GM23338 (cell line): ENCODE data around the gene SLC15A1. TPM values are rescaled to one million over a fixed set of nuclear protein-coding genes. Genes with fewer than 3 reads are reported as not detected.

Source experiments
- ATAC-seq: fragments of 200-7000 bp; cut with Tn5 transposase; 3 replicates; pipeline ENCODE4 v1.9.1; 2020
- DNase-seq: peaks from one replicate; pipeline ENCODE4 v3.0.0-alpha.2; 2015; ENCODE audit warnings: low spot score
- H2AFZ ChIP-seq: fragments of 200-600 bp; sonication (generic); 2 replicates; pipeline ENCODE4 v1.8.0; 2016; ENCODE audit warnings: antibody characterized with exemption, mild to moderate bottlenecking, moderate library complexity
- H3F3A ChIP-seq: fragments of 200-600 bp; sonication (generic); replicated peaks from 2 replicates; pipeline ENCODE4 v1.8.0; 2017; ENCODE audit warnings: antibody characterized with exemption, mixed run types, low read depth
- H3K27ac ChIP-seq: fragments of 200-600 bp; sonication (generic); 2 replicates; pipeline ENCODE4 v1.6.1; 2016; ENCODE audit warnings: low read depth
- H3K27me3 ChIP-seq: fragments of 200-600 bp; sonication (generic); 2 replicates; pipeline ENCODE4 v1.8.0; 2016; ENCODE audit warnings: mild to moderate bottlenecking, mixed run types, moderate library complexity; ENCODE audit not compliant: insufficient read depth
- H3K36me3 ChIP-seq: fragments of 200-600 bp; sonication (generic); 2 replicates; pipeline ENCODE4 v1.8.0; 2016; ENCODE audit warnings: mild to moderate bottlenecking; ENCODE audit not compliant: insufficient read depth
- H3K4me1 ChIP-seq: fragments of 200-600 bp; sonication (generic); 2 replicates; pipeline ENCODE4 v1.8.0; 2016; ENCODE audit warnings: mild to moderate bottlenecking, moderate library complexity; ENCODE audit not compliant: insufficient read depth
- H3K4me2 ChIP-seq: fragments of 200-600 bp; sonication (generic); 2 replicates; pipeline ENCODE4 v1.7.1; 2017; ENCODE audit warnings: mixed run types
- H3K4me3 ChIP-seq: fragments of 200-600 bp; sonication (generic); 2 replicates; pipeline ENCODE4 v1.6.1; 2016; ENCODE audit warnings: mixed run types
- H3K79me2 ChIP-seq: fragments of 200-600 bp; sonication (generic); replicated peaks from 2 replicates; pipeline ENCODE4 v1.8.0; 2017; ENCODE audit warnings: mild to moderate bottlenecking; ENCODE audit not compliant: insufficient read depth
- H3K9me2 ChIP-seq: fragments of 200-600 bp; sonication (generic); 2 replicates; pipeline ENCODE4 v1.8.0; 2017; ENCODE audit not compliant: insufficient read depth
- H4K20me1 ChIP-seq: fragments of 200-600 bp; sonication (generic); replicated peaks from 2 replicates; pipeline ENCODE4 v1.8.0; 2017; ENCODE audit warnings: mild to moderate bottlenecking; ENCODE audit not compliant: insufficient read depth
- H3K27ac Mint-ChIP-seq: 2 replicates; pipeline ENCODE4 v1.8.0; 2020; ENCODE audit warnings: inconsistent platforms, mild to moderate bottlenecking, moderate library complexity, mixed read lengths
- H3K27me3 Mint-ChIP-seq: 3 replicates; pipeline ENCODE4 v1.8.0; 2022; ENCODE audit warnings: low read depth, mild to moderate bottlenecking, moderate library complexity, mixed read lengths, inconsistent platforms; ENCODE audit not compliant: insufficient read depth, poor library complexity
- H3K36me3 Mint-ChIP-seq: 3 replicates; pipeline ENCODE4 v1.8.0; 2021; ENCODE audit warnings: low read depth, mild to moderate bottlenecking, inconsistent platforms, moderate library complexity, mixed read lengths
- H3K4me1 Mint-ChIP-seq: 3 replicates; pipeline ENCODE4 v1.8.0; 2020; ENCODE audit warnings: mild to moderate bottlenecking, inconsistent platforms, mixed read lengths
- H3K4me3 Mint-ChIP-seq: 3 replicates; pipeline ENCODE4 v1.8.0; 2021; ENCODE audit warnings: moderate library complexity, mild to moderate bottlenecking, inconsistent platforms, mixed read lengths
- H3K9me3 Mint-ChIP-seq: 3 replicates; pipeline ENCODE4 v1.8.0; 2020; ENCODE audit warnings: moderate library complexity, mild to moderate bottlenecking, inconsistent platforms, mixed read lengths
- CREB1 ChIP-seq: fragments of 250-450 bp; sonication (Bioruptor Pico); IDR thresholded peaks from 2 replicates; pipeline ENCODE4 v1.5.0; 2020; ENCODE audit warnings: low read depth, mild to moderate bottlenecking, moderate library complexity
- EZH2 ChIP-seq: fragments of 200-600 bp; sonication (generic); IDR thresholded peaks from one replicate; pipeline ENCODE4 v1.8.0; 2017; ENCODE audit warnings: antibody characterized with exemption, mild to moderate bottlenecking, low read depth; ENCODE audit not compliant: unreplicated experiment
- EZH2phosphoT487 ChIP-seq: fragments of 200-600 bp; sonication (generic); IDR thresholded peaks from one replicate; pipeline ENCODE4 v1.8.1; 2018; ENCODE audit warnings: antibody characterized with exemption; ENCODE audit not compliant: unreplicated experiment
- JUNB ChIP-seq: IDR thresholded peaks from one replicate; pipeline ENCODE4 v1.6.1; 2016; ENCODE audit warnings: antibody characterized with exemption; ENCODE audit not compliant: unreplicated experiment
- NANOG ChIP-seq: IDR thresholded peaks from 2 replicates; pipeline ENCODE4 v1.6.1; 2016; ENCODE audit warnings: antibody characterized with exemption, borderline replicate concordance
- STAT1 ChIP-seq: IDR thresholded peaks from one replicate; pipeline ENCODE4 v1.6.1; 2016; ENCODE audit warnings: antibody characterized with exemption; ENCODE audit not compliant: unreplicated experiment
- ZNF114 ChIP-seq: fragments of 250-450 bp; sonication (Bioruptor Pico); IDR thresholded peaks from 2 replicates; pipeline ENCODE4 v1.5.0; 2020; ENCODE audit warnings: mild to moderate bottlenecking, moderate library complexity
- ZNF331 ChIP-seq: fragments of 250-450 bp; sonication (Bioruptor Pico); IDR thresholded peaks from 2 replicates; pipeline ENCODE4 v1.5.0; 2020; ENCODE audit warnings: low read depth, mild to moderate bottlenecking, moderate library complexity
- polyA plus RNA-seq: library from polyadenylated mRNA; unstranded; fragments of >200 nt; fragmentation: Nextera tagmentation; extraction: Ambion mirVana; gene quantifications from 2 replicates; pipeline ENCODE4 v1.2.1, GENCODE V29; 2016
- total RNA-seq: library from RNA; depleted of rRNA; stranded (reverse); fragments of >200 nt; shearing (Covaris generic); gene quantifications from 2 replicates; pipeline ENCODE4 v1.2.3, GENCODE V29; 2014
- TF ChIP-seq, protein P1 (sequence below): fragments of 250-450 bp; sonication (Bioruptor Pico); IDR thresholded peaks from 2 replicates; pipeline ENCODE4 v1.5.0; 2020; ENCODE audit warnings: mild to moderate bottlenecking, moderate library complexity
- TF ChIP-seq, protein P2 (sequence below), 2 experiments: fragments of 200-600 bp in 1 of 2; sonication (generic) in 1 of 2; conservative IDR thresholded peaks; 2 replicates each; pipeline versions ENCODE4 v1.5.1 to v1.6.1; 2016 to 2017; ENCODE audit warnings: antibody characterized with exemption in 2 of 2, low read depth in 2 of 2, mild to moderate bottlenecking in 2 of 2, moderate library complexity in 1 of 2
- TF ChIP-seq, protein P3 (sequence below): IDR thresholded peaks from one replicate; pipeline ENCODE4 v1.6.1; 2018; ENCODE audit warnings: antibody characterized with exemption; ENCODE audit not compliant: unreplicated experiment
- TF ChIP-seq, protein P4 (sequence below): IDR thresholded peaks from 2 replicates; pipeline ENCODE4 v1.6.1; 2016; ENCODE audit warnings: antibody characterized with exemption

SLC15A1 gene
- total and polyA plus RNA-seq, 2 experiments from 2014 or later, result 1.6 to 3.0 TPM

DNA sequence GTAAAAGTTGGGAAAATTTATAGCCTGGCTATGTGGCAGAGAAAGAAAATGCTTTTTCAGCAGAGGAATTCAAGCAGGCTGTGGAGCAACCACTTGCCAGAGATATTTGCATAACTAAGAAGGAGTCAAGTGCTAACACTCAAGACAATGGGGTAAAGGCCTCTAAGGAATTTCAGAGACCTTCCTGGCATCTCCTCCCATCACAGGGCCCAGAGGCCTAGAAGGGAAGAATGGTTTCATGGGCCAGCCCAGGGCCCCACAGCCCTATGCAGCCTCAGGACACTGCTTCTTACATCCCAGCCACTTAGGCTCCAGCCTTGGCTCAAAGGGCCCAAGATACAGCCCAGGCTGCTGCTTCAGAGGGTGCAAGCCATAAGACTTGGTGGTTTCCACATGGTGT lies 14.3 kb downstream of the SLC15A1 start:
- Histone ChIP-seq H3K36me3 (peaks cover 8% of the 10 kb centered on the region; the same call in 1 of the 2 replicates), H2AFZ (no peak overlapping the region), H3K4me3 (no peak overlapping the region), H3K79me2 (no peaks in the 10 kb centered on the region), H3K27me3 (no peaks in the 10 kb centered on the region), H3F3A (no peaks in the 10 kb centered on the region), H3K4me1 (no peaks in the 10 kb centered on the region), H3K27ac (peak overlapping the region; percentile 61), H4K20me1 (no peaks in the 10 kb centered on the region), H3K9me2 (no peaks in the 10 kb centered on the region), H3K4me2 (no peak overlapping the region)
- peak; percentile 69 for DNase-seq
- no peaks in the 10 kb centered on the region for H3K4me1 Mint-ChIP-seq
- no peak overlapping the region for H3K4me3 Mint-ChIP-seq
- ATAC-seq, result peak; percentile 77
- no peak overlapping the region for H3K27ac Mint-ChIP-seq
- TF ChIP-seq, protein P1, sequence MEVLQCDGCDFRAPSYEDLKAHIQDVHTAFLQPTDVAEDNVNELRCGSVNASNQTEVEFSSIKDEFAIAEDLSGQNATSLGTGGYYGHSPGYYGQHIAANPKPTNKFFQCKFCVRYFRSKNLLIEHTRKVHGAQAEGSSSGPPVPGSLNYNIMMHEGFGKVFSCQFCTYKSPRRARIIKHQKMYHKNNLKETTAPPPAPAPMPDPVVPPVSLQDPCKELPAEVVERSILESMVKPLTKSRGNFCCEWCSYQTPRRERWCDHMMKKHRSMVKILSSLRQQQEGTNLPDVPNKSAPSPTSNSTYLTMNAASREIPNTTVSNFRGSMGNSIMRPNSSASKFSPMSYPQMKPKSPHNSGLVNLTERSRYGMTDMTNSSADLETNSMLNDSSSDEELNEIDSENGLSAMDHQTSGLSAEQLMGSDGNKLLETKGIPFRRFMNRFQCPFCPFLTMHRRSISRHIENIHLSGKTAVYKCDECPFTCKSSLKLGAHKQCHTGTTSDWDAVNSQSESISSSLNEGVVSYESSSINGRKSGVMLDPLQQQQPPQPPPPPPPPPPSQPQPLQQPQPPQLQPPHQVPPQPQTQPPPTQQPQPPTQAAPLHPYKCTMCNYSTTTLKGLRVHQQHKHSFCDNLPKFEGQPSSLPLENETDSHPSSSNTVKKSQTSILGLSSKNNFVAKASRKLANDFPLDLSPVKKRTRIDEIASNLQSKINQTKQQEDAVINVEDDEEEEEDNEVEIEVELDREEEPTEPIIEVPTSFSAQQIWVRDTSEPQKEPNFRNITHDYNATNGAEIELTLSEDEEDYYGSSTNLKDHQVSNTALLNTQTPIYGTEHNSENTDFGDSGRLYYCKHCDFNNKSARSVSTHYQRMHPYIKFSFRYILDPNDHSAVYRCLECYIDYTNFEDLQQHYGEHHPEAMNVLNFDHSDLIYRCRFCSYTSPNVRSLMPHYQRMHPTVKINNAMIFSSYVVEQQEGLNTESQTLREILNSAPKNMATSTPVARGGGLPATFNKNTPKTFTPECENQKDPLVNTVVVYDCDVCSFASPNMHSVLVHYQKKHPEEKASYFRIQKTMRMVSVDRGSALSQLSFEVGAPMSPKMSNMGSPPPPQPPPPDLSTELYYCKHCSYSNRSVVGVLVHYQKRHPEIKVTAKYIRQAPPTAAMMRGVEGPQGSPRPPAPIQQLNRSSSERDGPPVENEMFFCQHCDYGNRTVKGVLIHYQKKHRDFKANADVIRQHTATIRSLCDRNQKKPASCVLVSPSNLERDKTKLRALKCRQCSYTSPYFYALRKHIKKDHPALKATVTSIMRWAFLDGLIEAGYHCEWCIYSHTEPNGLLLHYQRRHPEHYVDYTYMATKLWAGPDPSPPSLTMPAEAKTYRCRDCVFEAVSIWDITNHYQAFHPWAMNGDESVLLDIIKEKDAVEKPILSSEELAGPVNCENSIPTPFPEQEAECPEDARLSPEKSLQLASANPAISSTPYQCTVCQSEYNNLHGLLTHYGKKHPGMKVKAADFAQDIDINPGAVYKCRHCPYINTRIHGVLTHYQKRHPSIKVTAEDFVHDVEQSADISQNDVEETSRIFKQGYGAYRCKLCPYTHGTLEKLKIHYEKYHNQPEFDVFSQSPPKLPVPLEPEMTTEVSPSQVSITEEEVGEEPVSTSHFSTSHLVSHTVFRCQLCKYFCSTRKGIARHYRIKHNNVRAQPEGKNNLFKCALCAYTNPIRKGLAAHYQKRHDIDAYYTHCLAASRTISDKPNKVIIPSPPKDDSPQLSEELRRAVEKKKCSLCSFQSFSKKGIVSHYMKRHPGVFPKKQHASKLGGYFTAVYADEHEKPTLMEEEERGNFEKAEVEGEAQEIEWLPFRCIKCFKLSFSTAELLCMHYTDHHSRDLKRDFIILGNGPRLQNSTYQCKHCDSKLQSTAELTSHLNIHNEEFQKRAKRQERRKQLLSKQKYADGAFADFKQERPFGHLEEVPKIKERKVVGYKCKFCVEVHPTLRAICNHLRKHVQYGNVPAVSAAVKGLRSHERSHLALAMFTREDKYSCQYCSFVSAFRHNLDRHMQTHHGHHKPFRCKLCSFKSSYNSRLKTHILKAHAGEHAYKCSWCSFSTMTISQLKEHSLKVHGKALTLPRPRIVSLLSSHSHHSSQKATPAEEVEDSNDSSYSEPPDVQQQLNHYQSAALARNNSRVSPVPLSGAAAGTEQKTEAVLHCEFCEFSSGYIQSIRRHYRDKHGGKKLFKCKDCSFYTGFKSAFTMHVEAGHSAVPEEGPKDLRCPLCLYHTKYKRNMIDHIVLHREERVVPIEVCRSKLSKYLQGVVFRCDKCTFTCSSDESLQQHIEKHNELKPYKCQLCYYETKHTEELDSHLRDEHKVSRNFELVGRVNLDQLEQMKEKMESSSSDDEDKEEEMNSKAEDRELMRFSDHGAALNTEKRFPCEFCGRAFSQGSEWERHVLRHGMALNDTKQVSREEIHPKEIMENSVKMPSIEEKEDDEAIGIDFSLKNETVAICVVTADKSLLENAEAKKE (CRISPR knock-in tag), result peak; percentile 58; the same call in 1 of the 2 replicates
- TF ChIP-seq JUNB (no peak), CREB1 (CRISPR knock-in tag) (no peak), ZNF114 (CRISPR knock-in tag) (no peak), NANOG (peak; percentile 38; the same call in 1 of the 2 replicates), EZH2phosphoT487 (no peak), EZH2 (no peak), STAT1 (no peak), ZNF331 (CRISPR knock-in tag) (no peak)
- TF ChIP-seq, protein P2, sequence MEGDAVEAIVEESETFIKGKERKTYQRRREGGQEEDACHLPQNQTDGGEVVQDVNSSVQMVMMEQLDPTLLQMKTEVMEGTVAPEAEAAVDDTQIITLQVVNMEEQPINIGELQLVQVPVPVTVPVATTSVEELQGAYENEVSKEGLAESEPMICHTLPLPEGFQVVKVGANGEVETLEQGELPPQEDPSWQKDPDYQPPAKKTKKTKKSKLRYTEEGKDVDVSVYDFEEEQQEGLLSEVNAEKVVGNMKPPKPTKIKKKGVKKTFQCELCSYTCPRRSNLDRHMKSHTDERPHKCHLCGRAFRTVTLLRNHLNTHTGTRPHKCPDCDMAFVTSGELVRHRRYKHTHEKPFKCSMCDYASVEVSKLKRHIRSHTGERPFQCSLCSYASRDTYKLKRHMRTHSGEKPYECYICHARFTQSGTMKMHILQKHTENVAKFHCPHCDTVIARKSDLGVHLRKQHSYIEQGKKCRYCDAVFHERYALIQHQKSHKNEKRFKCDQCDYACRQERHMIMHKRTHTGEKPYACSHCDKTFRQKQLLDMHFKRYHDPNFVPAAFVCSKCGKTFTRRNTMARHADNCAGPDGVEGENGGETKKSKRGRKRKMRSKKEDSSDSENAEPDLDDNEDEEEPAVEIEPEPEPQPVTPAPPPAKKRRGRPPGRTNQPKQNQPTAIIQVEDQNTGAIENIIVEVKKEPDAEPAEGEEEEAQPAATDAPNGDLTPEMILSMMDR (conservative IDR thresholded peaks at IDR 0.05; ENCODE audit: low read depth in 2 of 2), result no peak
- TF ChIP-seq, protein P3, sequence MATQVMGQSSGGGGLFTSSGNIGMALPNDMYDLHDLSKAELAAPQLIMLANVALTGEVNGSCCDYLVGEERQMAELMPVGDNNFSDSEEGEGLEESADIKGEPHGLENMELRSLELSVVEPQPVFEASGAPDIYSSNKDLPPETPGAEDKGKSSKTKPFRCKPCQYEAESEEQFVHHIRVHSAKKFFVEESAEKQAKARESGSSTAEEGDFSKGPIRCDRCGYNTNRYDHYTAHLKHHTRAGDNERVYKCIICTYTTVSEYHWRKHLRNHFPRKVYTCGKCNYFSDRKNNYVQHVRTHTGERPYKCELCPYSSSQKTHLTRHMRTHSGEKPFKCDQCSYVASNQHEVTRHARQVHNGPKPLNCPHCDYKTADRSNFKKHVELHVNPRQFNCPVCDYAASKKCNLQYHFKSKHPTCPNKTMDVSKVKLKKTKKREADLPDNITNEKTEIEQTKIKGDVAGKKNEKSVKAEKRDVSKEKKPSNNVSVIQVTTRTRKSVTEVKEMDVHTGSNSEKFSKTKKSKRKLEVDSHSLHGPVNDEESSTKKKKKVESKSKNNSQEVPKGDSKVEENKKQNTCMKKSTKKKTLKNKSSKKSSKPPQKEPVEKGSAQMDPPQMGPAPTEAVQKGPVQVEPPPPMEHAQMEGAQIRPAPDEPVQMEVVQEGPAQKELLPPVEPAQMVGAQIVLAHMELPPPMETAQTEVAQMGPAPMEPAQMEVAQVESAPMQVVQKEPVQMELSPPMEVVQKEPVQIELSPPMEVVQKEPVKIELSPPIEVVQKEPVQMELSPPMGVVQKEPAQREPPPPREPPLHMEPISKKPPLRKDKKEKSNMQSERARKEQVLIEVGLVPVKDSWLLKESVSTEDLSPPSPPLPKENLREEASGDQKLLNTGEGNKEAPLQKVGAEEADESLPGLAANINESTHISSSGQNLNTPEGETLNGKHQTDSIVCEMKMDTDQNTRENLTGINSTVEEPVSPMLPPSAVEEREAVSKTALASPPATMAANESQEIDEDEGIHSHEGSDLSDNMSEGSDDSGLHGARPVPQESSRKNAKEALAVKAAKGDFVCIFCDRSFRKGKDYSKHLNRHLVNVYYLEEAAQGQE, result no peak
- TF ChIP-seq, protein P4, sequence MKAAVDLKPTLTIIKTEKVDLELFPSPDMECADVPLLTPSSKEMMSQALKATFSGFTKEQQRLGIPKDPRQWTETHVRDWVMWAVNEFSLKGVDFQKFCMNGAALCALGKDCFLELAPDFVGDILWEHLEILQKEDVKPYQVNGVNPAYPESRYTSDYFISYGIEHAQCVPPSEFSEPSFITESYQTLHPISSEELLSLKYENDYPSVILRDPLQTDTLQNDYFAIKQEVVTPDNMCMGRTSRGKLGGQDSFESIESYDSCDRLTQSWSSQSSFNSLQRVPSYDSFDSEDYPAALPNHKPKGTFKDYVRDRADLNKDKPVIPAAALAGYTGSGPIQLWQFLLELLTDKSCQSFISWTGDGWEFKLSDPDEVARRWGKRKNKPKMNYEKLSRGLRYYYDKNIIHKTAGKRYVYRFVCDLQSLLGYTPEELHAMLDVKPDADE, result no peak
- peaks cover 28% of the 10 kb centered on the region for H3K36me3 Mint-ChIP-seq
- H3K27me3 Mint-ChIP-seq, result peaks cover 5% of the 10 kb centered on the region
- peaks cover 57% of the 10 kb centered on the region for H3K9me3 Mint-ChIP-seq
